Hepatocyte (in vitro differentiated cells): ENCODE measurements around the gene RAB27A. TPM values are rescaled to one million over a fixed set of nuclear protein-coding genes. Genes with fewer than 3 reads are reported as not detected.

Experiments used
- DNase-seq: peaks from one replicate; pipeline ENCODE4 v3.0.0-alpha.2; 2016; ENCODE audit warnings: low spot score
- H2AFZ ChIP-seq: fragments of 200-600 bp; sonication (generic); 2 replicates; pipeline ENCODE4 v1.6.0; 2016; ENCODE audit warnings: antibody characterized with exemption, mild to moderate bottlenecking
- H3K27ac ChIP-seq: fragments of 200-600 bp; sonication (generic); 2 replicates; pipeline ENCODE4 v1.5.1; 2016; ENCODE audit warnings: mild to moderate bottlenecking
- H3K27me3 ChIP-seq: fragments of 200-600 bp; sonication (generic); 2 replicates; pipeline ENCODE4 v1.6.1; 2016
- H3K36me3 ChIP-seq: fragments of 200-600 bp; sonication (generic); replicated peaks from 2 replicates; pipeline ENCODE4 v1.5.1; 2016; ENCODE audit warnings: low read depth; ENCODE audit not compliant: insufficient read depth
- H3K4me1 ChIP-seq: fragments of 200-600 bp; sonication (generic); 2 replicates; pipeline ENCODE4 v1.5.1; 2016; ENCODE audit warnings: mild to moderate bottlenecking, moderate library complexity; ENCODE audit not compliant: insufficient read depth
- H3K4me2 ChIP-seq: fragments of 200-600 bp; sonication (generic); 2 replicates; pipeline ENCODE4 v1.6.0; 2016
- H3K4me3 ChIP-seq: fragments of 200-600 bp; sonication (generic); 2 replicates; pipeline ENCODE4 v1.5.1; 2016; ENCODE audit warnings: mild to moderate bottlenecking
- H3K79me2 ChIP-seq: fragments of 200-600 bp; sonication (generic); 2 replicates; pipeline ENCODE4 v1.6.0; 2017; ENCODE audit warnings: mild to moderate bottlenecking
- H3K9me2 ChIP-seq: fragments of 200-600 bp; sonication (generic); replicated peaks from 2 replicates; pipeline ENCODE4 v1.6.0; 2017; ENCODE audit warnings: mild to moderate bottlenecking; ENCODE audit not compliant: insufficient read depth
- H3K9me3 ChIP-seq: fragments of 200-600 bp; sonication (generic); 2 replicates; pipeline ENCODE4 v1.5.1; 2016; ENCODE audit warnings: low read depth, mild to moderate bottlenecking
- H4K20me1 ChIP-seq: fragments of 200-600 bp; sonication (generic); 2 replicates; pipeline ENCODE4 v1.6.0; 2016; ENCODE audit warnings: mild to moderate bottlenecking; ENCODE audit not compliant: insufficient read depth, poor library complexity, severe bottlenecking
- CTCF ChIP-seq: fragments of 200-600 bp; sonication (generic); IDR thresholded peaks from 2 replicates; pipeline ENCODE4 v1.5.1; 2016; ENCODE audit warnings: antibody characterized with exemption, mild to moderate bottlenecking; ENCODE audit not compliant: poor library complexity
- EZH2 ChIP-seq: fragments of 200-600 bp; sonication (generic); IDR thresholded peaks from 2 replicates; pipeline ENCODE4 v1.6.1; 2016; ENCODE audit warnings: antibody characterized with exemption, mild to moderate bottlenecking, borderline replicate concordance
- EZH2phosphoT487 ChIP-seq: fragments of 200-600 bp; sonication (generic); IDR thresholded peaks from one replicate; pipeline ENCODE4 v1.6.1; 2018; ENCODE audit warnings: antibody characterized with exemption, mild to moderate bottlenecking, low read depth, moderate library complexity; ENCODE audit not compliant: unreplicated experiment, severe bottlenecking
- WGBS: methylation state at CpG from one replicate; pipeline ENCODE4 v1.1.6; 2016; ENCODE audit warnings: low lambda C conversion rate; ENCODE audit errors: missing lambda C conversion rate; 5-methylcytosine and 5-hydroxymethylcytosine counted together
- polyA plus RNA-seq: library from polyadenylated mRNA; unstranded; fragments of >200 nt; fragmentation: Nextera tagmentation; extraction: Ambion mirVana; gene quantifications from 2 replicates; pipeline ENCODE4 v1.2.1, GENCODE V29; 2016
- total RNA-seq: library from RNA; depleted of rRNA; stranded (reverse); fragments of >200 nt; gene quantifications from 2 replicates; pipeline ENCODE4 v1.2.3, GENCODE V29; 2014

RAB27A gene
- total and polyA plus RNA-seq, 2 experiments from 2014 or later = 10.5 to 16.6 TPM

- WGBS = 88% methylated on average over 3 of the region's 3 CpGs
- Histone ChIP-seq H3K36me3 (no peaks in the 10 kb centered on the region), H3K4me2 (no peak overlapping the region), H3K27me3 (no peaks in the 10 kb centered on the region), H3K4me1 (peaks cover 8% of the 10 kb centered on the region), H3K9me2 (no peaks in the 10 kb centered on the region), H3K79me2 (no peaks in the 10 kb centered on the region), H3K9me3 (no peaks in the 10 kb centered on the region), H3K27ac (no peak overlapping the region), H2AFZ (no peak overlapping the region), H3K4me3 (no peak overlapping the region), H4K20me1 (no peaks in the 10 kb centered on the region)
- DNase-seq = no peak
- TF ChIP-seq EZH2 (no peak), CTCF (no peak), EZH2phosphoT487 (no peak)
Measured at GRCh38 chr15:55230051-55230670, 59.5 kb downstream of the RAB27A start.

- Histone ChIP-seq H3K4me1 (peaks cover 7% of the 10 kb centered on the region), H2AFZ (no peak overlapping the region), H3K79me2 (no peaks in the 10 kb centered on the region), H3K4me3 (no peak overlapping the region), H3K9me3 (no peaks in the 10 kb centered on the region), H3K27ac (no peak overlapping the region), H4K20me1 (no peaks in the 10 kb centered on the region), H3K9me2 (no peaks in the 10 kb centered on the region), H3K36me3 (no peaks in the 10 kb centered on the region), H3K27me3 (no peaks in the 10 kb centered on the region), H3K4me2 (no peak overlapping the region)
- WGBS = 44% methylated on average over 2 of the region's 2 CpGs
- TF ChIP-seq EZH2 = no peak
- TF ChIP-seq CTCF = no peak
- no peak for TF ChIP-seq EZH2phosphoT487
- no peak for DNase-seq
Measured at GRCh38 chr15:55226127-55226526, 63.5 kb downstream of the RAB27A start.

- Histone ChIP-seq H3K4me3 (no peak overlapping the region), H3K27ac (peak overlapping the region; percentile 47), H3K9me3 (no peaks in the 10 kb centered on the region), H3K36me3 (no peaks in the 10 kb centered on the region), H2AFZ (no peak overlapping the region), H3K4me1 (peaks cover 10% of the 10 kb centered on the region), H3K4me2 (no peak overlapping the region), H3K27me3 (no peaks in the 10 kb centered on the region), H3K79me2 (no peaks in the 10 kb centered on the region), H3K9me2 (no peaks in the 10 kb centered on the region), H4K20me1 (no peaks in the 10 kb centered on the region)
- DNase-seq = peak; percentile 40
- TF ChIP-seq EZH2 (no peak), CTCF (no peak), EZH2phosphoT487 (no peak)
Measured at GRCh38 chr15:55224892-55225291, 64.7 kb downstream of the RAB27A start.

- Histone ChIP-seq H3K4me1 (peaks cover 10% of the 10 kb centered on the region), H3K79me2 (no peaks in the 10 kb centered on the region), H3K27ac (peak overlapping the region; percentile 94)
Measured at GRCh38 chr15:55222588-55222987, 67.0 kb downstream of the RAB27A start.

More at GRCh38 chr15:55222588-55222987, 67.0 kb downstream of the RAB27A start:
- Histone ChIP-seq H3K4me2 (no peak overlapping the region), H3K9me3 (no peaks in the 10 kb centered on the region), H3K4me3 (no peak overlapping the region), H4K20me1 (no peaks in the 10 kb centered on the region), H3K9me2 (no peaks in the 10 kb centered on the region), H2AFZ (no peak overlapping the region), H3K36me3 (no peaks in the 10 kb centered on the region), H3K27me3 (no peaks in the 10 kb centered on the region)
- TF ChIP-seq EZH2phosphoT487 = no peak
- TF ChIP-seq CTCF = no peak
- no peak for TF ChIP-seq EZH2
- no peak for DNase-seq
